ENCODE results near the gene PRKCB.

DNA sequence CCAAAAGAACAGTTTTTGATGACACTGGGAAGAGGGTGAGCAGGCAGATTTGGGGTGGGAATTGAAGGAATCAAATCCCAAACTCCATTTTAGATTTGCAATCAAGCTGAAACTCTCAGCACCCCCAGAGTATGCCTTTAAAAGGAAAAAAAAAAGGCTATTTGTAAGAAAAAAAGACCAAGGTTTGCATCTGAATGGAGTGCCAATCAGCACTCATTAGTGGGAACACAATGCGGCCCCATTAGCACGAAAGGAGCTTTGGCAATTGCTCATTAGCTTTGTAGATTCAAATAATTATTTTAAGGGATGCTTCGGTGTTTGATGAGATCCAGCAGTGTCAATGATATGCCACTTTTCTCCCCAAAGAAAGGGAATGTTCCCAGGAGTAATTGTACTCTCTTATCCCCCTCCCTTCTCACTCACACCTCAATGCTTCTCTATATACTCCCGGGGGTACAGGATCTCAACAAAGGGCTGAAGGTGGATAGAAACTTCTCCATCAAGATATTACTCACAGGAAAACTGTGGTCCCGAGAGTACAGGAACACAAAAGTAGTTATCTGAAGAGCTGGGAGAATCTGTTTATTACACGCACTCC lies 48.7 kb upstream of the PRKCB start:
- TF ChIP-seq, protein P1, sequence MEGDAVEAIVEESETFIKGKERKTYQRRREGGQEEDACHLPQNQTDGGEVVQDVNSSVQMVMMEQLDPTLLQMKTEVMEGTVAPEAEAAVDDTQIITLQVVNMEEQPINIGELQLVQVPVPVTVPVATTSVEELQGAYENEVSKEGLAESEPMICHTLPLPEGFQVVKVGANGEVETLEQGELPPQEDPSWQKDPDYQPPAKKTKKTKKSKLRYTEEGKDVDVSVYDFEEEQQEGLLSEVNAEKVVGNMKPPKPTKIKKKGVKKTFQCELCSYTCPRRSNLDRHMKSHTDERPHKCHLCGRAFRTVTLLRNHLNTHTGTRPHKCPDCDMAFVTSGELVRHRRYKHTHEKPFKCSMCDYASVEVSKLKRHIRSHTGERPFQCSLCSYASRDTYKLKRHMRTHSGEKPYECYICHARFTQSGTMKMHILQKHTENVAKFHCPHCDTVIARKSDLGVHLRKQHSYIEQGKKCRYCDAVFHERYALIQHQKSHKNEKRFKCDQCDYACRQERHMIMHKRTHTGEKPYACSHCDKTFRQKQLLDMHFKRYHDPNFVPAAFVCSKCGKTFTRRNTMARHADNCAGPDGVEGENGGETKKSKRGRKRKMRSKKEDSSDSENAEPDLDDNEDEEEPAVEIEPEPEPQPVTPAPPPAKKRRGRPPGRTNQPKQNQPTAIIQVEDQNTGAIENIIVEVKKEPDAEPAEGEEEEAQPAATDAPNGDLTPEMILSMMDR (IDR thresholded peaks at IDR 0.05), result no peak
- no peak for TF ChIP-seq POLR2A (IDR thresholded peaks at IDR 0.05)
